NCI-H345 treated with DMSO at 0.1 percent for 48 hours (cell line): ENCODE data around the gene KIZ.
A peak's percentile ranks its signal among the peaks of the same experiment; 100 is the strongest.

Experiments used
- DNase-seq: peaks from one replicate; lab custom pipeline; 2025; ENCODE audit not compliant: unreplicated experiment; lab: John Stamatoyannopoulos, UW

The KIZ gene

DNA sequence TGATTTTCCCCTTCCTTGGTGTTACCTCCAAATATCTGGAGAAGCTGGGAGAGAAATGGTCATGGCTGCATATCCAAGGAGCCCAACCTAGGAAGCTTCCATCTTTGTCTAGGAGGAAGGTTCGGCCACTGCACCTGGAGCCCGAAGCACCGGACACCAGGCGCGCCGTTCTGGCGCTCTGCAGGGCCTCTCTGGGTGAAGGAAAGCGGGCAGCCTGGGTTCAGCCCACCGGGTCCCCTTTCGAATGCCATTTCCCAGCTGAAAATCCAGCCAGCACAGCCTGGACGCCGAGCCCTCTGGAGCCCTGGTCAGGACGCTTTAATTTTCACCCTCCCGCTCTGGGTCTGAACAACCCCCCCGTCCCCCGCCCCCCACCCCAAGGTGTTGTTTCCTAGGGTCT lies 21.0 kb upstream of the KIZ start:
- DNase-seq = no peak

GRCh38 chr20:21105429-21106170 lies 20.3 kb upstream of the KIZ start:
- DNase-seq = no peak

DNA sequence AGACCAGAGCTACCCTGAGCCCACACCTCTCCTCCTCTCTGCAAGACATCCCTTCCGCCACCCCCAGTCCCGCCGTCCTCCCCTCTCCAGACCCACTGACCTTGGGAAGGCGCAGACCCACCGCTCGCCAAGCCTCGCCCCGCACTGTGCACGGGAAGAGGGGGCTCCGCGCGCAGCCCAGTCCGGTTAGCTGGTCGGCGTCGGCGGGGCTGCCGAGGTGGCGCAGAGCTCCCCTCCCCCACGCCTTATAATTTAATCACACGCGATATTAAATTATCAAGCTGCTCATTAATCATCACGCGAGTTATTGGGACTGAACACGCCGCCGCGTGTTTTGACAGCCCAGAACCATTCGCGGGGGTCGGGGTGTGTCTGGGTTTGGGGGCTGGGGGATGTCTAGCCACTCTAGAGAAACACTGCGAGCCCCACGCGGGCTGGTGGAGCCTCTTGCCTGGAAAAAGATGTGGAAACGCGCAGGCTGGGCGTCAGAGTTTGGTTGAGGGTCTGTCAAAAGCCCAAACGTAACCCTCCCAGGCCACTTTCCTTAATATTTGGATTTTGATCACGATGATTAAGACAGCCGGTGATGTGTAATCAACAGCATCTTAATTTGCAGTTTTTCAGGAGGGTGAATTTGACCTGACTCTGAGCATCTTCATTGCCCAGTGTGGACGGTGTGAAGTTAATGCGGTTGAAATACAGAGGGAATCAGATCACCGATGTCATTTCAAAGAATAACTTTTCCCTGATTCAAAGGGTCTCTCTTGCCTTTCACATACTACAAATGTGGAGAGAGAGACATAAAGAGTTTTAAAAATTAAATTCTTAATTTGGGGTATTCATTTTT lies 19.5 kb upstream of the KIZ start, which contains the start of gene LINC00237:
Gene LINC00237 (minus strand): TSS at position 188 of the 847 bp plus-strand sequence.
- DNase-seq = no peak

GRCh38 chr20:21109144-21109543 lies 16.7 kb upstream of the KIZ start:
- DNase-seq = no peak

DNA sequence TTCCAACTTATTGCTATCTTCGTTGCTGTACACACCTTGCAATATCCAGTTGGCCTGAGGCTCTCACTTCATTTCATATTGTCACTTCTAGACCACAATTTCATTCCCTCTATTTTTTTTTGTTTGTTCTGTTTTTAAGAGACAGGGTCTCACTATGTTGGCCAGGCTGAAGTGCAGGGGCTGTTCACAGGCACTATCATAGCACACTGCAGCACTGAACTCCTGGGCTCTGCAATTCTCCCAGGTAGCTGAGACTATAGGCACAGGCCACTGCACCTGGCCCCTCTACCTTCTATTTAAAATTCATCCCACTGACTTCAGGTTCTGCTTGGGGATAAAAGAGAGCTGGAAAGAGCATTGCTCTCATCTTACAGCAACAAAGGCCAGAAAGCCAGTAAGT lies 15.1 kb upstream of the KIZ start:
- no peak for DNase-seq

DNA sequence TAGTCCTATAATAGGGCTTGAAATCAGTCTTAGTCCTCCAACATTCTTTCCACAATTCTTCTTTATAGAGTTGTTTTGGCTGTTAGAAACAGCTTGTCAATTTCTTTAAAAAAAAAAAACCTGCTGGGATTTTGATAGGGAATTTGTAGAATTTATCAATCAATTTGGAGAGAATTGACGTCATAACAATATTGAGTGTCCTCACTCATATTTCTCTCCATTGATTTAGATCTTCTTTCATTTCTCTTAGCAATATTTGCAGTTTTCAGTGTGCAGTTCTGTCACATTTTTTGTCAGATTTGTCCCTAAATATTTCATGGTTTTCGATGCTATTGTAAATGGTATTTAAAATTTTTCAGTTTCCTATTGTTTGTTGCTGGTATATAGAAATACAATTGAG lies 14.5 kb upstream of the KIZ start:
- no peak for DNase-seq

DNA sequence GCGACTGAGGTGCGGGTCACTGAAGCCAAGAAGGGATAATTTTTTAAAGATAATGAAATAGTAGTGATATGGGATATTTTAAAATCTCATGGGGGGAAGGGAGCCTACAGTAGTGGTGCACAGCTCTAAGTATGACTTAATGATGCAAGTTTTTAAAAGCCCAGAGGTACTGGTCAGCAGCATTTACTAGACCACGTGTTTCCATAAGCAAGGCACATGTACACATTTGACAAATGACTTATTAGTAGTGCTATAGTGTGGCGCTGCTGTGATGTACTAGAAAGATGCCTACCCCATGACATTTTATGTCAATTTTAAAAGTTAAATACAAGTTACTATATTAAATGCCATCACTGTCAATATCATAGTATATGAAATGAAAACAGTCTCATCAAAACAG lies 12.2 kb upstream of the KIZ start:
- no peak for DNase-seq

DNA sequence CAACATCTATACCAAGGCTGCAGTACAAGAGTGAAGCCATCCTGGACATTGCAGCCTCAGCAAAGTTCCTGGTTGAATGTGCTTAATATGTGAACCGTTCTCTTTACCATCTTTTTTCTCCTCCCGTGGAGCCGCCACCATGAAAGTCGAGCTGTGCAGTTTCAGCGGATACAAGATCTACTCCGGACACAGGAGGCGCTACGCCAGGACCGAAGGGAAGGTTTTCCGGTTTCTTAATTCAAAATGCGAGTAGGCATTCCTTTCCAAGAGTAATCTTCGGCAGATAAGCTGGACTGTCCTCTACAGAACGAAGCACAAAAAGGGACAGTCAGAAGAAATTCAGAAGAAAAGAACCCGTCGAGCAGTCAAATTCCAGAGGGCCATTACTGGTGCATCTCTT lies 11.3 kb upstream of the KIZ start:
- no peak for DNase-seq

- DNase-seq = no peak
Measured at GRCh38 chr20:21117521-21117920, 8.4 kb upstream of the KIZ start.

GRCh38 chr20:21118138-21118537 lies 7.7 kb upstream of the KIZ start:
- DNase-seq = no peak

GRCh38 chr20:21118782-21119181 lies 7.1 kb upstream of the KIZ start:
- DNase-seq = no peak

- no peak for DNase-seq
Measured at GRCh38 chr20:21124190-21124589, 1.7 kb upstream of the KIZ start.

GRCh38 chr20:21125072-21125848 lies 622 bp upstream of the KIZ start:
- peak; percentile 66 for DNase-seq

GRCh38 chr20:21126581-21126870 lies 644 bp downstream of the KIZ start:
- peak; percentile 10 for DNase-seq

DNA sequence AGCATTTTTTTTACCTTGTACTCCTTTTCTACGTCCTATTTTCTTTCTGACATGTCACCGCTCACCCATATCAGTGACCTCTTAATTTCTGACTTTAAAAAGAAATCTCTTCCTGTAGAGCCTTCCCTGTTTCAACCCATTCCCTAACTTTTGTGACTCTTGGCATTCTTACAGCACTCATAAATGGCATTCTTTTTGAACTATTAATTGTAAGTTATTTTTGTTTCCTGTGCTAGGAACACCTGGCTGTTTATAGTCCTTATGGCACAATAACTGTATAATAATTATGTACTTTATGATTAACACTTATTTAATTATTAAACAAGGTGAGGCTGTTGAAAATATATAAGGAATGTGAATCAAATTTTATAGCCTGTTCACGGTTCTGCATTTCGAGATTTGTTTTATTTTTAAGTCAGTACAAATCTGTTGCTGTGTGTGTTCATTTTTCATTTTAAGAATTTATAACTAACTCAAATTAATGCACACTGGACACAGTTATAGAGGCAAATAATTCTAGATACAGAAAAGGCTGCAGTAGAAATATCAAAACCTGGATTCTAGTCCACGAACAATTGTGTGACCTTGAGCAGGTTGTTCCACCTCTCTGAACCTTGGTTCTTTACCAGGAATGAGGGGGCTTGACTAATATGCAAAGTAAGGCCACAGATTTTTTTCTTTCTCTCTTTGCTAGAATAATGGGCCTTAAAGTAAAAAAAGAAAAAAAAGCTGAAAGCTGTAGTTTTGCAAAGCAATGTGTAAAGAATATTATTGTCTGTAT lies 1.5 kb downstream of the KIZ start:
- no peak for DNase-seq

DNA sequence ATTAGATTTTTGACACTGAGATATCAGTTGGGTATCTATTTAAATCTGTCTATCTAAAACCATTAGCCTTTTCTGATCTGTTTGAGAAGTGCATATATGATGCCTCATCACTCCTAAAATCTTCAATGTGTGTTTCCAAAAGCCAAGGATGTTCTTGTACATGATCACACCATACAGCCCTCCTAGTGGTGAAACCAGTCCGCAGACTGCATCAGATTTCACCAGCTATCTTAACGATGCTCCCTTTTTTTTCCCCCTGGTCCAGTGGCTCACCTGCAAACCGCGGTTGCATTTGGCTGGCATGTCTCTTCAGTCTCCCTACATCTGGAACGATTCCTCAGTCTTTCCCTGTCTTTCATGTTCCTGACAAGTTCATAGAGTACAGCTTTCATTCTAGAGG lies 4.0 kb downstream of the KIZ start:
- no peak for DNase-seq

GRCh38 chr20:21133404-21133803 lies 7.5 kb downstream of the KIZ start:
- no peak for DNase-seq

DNA sequence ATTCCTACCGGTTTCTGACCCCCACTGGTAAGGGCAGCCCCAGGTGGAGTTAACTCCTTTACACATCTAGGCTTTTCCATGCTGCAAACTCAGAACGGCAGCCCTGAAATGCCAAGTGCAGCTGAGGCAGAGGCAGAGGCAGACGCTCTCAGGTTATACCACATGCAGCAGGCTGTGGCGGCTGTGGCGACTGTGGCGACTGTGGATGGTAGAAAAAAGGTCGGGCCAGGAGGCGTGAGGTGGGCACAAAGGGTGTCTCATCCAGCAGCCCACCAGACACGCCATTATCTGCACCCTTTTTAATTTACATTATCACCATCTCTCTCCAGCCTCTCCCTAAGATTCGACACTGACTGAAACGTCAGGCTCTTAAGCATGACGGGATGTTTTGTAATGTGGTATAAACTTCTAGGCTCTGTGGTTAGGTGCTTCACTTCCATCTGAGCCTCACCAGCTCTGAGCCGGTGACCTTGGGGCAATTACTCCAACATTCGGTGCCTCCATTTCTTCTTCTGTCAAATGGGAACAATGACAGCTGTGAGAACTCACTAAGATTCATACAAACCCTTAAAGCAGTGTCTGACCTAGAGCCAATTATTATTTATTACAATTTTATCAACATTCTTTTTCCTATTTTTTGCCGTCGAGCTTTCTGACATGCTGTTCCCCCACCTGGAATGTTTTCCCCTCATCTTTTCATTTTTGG lies 8.2 kb downstream of the KIZ start:
- no peak for DNase-seq

DNA sequence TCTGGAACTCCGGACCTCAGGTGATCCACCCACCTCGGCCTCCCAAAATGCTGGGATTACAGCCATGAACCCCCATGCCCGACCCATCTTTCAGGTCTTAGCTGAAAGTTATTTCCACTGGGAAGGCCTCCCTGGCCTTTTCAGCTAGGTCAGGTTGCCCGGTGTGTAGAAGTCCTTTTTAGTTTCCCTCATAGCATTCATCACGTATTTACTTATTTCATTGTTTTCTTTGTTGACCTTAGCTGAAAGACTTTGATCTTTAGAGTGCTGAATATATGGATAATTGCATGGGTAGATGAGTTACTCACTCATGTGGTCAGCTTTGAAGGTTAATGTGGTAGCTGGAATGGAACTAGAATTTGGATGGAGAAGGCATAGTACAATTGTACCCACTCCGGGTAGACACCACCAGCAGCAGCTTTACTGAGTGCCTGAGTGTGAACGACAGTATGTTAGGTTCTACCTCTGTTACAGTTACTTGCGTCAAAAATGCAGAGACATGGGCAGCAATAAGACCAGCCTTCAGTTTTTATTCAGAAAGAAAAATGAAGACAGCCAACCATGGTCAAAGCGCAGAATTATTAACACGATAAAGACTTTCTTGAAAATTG lies 9.1 kb downstream of the KIZ start:
- DNase-seq = no peak
